ENCODE data around the gene BBS1.

- TF ChIP-seq GATA2 (IDR thresholded peaks at IDR 0.05; ENCODE audit: low read depth, low read length) (no peak), GATA3 (IDR thresholded peaks at IDR 0.05; ENCODE audit: low read depth, low read length) (no peak)
Observed at GRCh38 chr11:66542362-66542761, 31.9 kb downstream of the BBS1 start.
